ENCODE measurements around the gene SPEF1.
"Not testable (repeated sequence)": the region's sequence is repeated elsewhere in the genome, so short reads cannot be mapped to it uniquely, and the experiment has no call there.

Gene SPEF1

GRCh38 chr20:3789201-3789600 is 8.0 kb upstream of the SPEF1 start:
- DNase-seq (ENCODE audit: low read depth in 2 of 2, low spot score in 1 of 2): not testable (repeated sequence)

- DNase-seq (ENCODE audit: low read depth in 2 of 2, low spot score in 1 of 2): no peak
Observed at GRCh38 chr20:3788685-3789155, 7.5 kb upstream of the SPEF1 start.

GRCh38 chr20:3787324-3788014 is 6.2 kb upstream of the SPEF1 start:
- no peak for DNase-seq (ENCODE audit: low read depth in 2 of 2, low spot score in 1 of 2)

- peak; percentile 68 to 72 for DNase-seq (ENCODE audit: low read depth in 2 of 2, low spot score in 1 of 2)
Observed at GRCh38 chr20:3786665-3787323, 5.5 kb upstream of the SPEF1 start, which contains the start of gene CENPB. TSS of gene CENPB (minus strand) at chr20:3786740. CDS start at chr20:3786483, 257 bp downstream.

DNA sequence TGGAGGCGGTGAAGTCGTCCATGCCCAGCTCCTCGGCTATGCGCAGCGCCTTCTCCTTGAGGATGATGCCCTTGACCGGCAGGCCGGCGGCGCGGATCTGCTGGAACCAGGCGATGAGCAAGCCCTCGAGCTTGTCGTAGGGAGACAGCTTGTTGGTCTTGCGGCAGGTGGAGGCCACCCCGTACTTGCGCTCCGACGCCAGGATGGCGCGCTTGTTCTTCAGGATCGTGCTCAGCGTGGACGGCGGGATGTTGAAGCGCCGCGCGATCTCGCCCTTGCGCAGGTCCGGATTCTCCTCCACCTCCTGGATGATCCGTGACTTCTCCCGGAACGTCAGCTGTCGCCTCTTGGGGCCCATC is 4.9 kb upstream of the SPEF1 start:
- no peak for DNase-seq (ENCODE audit: low read depth in 2 of 2, low spot score in 1 of 2)

DNA sequence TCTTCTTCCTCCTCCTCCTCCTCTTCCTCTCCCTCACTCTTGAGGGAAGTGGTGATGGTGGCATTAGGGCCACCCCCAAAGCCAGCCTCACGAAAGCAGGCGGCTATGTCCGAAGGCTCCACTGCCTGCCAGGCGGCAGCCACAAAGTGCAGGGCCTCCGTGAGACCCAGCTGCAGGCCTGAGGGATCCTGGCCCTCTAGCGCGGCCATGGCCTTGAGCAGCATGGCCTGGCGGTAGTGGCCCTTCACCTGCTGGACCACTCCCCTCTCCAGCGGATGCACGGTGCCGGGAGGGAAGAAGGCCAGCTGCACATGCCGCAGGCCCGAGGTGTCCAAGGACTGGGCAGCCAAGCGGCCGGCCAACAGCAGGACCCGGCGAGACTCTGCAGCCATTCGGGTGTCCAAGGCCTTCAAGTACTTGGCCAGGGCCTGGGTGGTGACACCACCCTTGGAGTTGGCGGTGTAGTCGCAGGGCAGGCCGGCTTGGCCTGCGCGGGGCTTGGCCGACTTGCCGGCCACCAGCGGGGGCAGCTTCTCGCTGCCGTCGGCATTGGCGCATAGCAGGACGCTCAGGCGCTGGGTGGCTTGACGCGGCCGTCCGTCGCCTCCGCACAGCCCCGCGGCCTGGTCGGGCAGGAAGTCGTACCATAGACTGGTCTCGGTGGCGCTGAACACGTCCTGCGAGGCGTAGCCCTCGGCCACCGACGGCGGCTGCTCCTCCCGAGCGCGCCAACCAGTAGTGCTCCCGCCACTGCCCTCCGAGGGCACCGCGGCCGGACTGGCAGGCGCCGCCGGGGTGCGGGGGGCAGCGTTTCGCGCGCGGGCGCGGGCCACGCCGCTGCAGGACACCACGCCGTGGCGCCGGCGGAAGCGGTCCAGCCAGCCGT is 4.2 kb upstream of the SPEF1 start:
- no peak for DNase-seq (ENCODE audit: low read depth in 2 of 2, low spot score in 1 of 2)

DNA sequence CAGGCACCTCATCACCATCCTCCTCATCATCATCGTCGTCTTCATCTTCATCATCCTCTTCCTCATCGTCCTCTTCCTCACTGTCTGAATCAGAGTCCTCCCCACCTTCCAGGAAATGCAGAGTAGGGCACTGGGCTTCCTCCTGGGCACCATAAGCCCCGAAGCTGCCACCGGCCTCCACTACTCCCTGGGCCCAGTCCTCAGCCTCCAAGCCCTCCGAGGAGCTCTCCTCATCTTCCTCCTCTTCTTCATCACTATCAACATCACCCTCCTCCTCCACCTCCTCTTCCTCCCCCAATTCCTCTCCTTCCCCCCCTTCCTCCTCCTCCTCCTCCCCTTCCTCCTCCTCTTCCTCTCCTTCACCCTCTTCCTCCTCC is 3.6 kb upstream of the SPEF1 start:
- no peak for DNase-seq (ENCODE audit: low read depth in 2 of 2, low spot score in 1 of 2)

GRCh38 chr20:3784216-3784853 is 3.1 kb upstream of the SPEF1 start:
- no peak for DNase-seq (ENCODE audit: low read depth in 2 of 2, low spot score in 1 of 2)

DNA sequence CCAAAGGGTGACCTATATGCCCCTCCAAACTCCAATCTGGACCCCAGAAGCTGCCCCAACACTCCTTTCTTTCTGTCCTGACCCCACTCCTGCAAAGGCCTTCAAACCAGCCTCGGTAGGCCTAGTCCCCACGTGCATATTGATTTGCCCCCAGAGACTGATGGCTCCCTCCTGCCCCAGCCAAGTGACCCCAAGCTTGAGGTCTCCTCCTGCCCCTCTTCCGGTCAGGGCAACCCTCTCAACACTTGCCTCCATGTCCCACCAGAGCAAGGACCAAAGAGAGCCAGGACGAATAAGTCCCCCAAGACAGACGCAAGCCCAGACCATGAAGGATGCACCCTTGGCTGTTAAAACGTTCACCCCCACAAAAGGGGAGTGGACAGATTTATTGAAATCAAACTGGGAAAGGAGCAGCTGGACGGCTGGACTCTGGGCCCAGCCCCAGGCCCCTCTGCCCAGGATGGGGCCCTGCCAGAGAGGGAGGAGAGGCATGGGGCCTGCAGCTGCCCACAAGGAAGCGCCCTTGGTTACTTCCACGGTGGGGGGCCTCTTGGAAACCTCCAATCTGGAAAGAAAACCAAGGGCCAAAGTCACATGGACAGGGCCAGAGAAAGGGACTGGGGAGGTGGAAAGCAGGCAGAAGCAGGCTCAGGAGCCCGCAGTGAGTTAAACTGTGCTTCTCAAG is 2.4 kb upstream of the SPEF1 start:
- DNase-seq (ENCODE audit: low read depth in 2 of 2, low spot score in 1 of 2): no peak

DNA sequence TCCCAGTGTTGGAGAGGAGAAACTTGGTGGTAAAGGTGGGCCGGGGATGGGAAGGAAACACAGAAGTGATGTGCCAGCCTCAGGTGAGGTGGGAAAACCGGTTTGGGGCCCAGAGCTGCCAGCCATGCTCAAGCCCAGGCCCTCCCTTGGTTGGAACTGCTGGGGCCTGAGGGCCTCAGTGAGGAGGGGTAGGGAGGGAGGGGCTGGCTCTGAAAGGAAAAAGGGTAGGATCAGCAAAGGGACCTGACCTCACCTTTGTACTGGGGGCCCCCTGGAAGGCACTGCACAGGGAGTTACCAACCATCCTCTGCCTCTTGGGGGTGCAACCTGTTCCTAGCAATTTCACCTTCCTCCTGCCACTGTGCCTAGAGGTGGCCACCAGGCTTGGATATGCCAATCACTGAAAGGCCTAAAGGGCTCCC is 1.8 kb upstream of the SPEF1 start:
- no peak for DNase-seq (ENCODE audit: low read depth in 2 of 2, low spot score in 1 of 2)

- DNase-seq (ENCODE audit: low read depth in 2 of 2, low spot score in 1 of 2): no peak
Observed at GRCh38 chr20:3782597-3782996, 1.3 kb upstream of the SPEF1 start.

GRCh38 chr20:3778976-3779375 is 2.3 kb downstream of the SPEF1 start:
- no peak for DNase-seq (ENCODE audit: low read depth in 2 of 2, low spot score in 1 of 2)

- no peak for DNase-seq (ENCODE audit: low read depth in 2 of 2, low spot score in 1 of 2)
Observed at GRCh38 chr20:3777716-3778629, 3.3 kb downstream of the SPEF1 start.

DNA sequence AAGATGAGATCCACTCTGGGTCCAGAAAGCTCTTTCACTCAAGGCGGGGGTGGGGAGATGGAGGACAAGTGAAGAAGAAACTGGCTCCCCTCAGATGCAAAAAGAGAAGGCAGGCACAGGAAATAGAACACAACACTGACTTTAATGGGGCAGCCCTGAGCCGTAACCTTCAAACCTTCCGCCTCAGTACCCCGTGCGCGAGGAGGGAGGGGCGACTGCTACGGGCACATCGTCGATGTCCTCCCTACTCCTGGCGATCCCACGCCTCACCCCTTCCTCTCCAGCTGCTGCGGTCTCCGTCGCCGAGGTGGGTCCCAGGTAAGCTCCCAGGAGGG is 3.9 kb downstream of the SPEF1 start:
- DNase-seq (ENCODE audit: low read depth in 2 of 2, low spot score in 1 of 2): no peak

DNA sequence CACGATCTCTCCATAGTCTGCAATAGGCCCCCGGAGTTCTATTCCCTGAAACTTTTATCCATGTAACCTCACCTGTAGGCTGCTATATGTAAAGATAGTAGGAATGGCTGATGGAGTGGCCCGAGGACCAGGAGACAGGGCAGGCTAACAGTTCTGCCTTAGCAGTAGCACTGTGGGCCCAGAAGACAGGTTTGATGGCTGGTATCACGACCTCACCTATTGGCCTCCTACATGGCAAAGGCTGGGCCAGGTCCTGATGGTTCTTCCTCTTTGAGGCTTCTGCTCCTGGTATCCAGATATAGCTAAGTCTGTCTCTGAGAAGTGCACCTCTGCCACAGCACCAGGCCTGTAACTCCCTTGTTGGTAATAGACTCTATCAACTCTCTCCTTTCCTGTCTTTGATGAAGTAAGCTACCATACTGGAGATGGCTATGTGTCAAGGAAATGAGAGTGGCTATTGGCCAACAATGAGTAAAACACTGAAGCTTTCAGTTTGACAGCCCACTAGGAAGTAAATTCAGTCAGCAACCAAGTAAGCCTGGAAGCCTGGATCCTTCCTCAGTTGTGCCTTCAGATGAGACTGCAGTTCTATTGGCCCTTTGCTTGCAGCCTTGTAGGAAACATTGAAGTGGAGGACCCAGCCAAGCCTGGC is 5.7 kb downstream of the SPEF1 start:
- DNase-seq (ENCODE audit: low read depth in 2 of 2, low spot score in 1 of 2): no peak

DNA sequence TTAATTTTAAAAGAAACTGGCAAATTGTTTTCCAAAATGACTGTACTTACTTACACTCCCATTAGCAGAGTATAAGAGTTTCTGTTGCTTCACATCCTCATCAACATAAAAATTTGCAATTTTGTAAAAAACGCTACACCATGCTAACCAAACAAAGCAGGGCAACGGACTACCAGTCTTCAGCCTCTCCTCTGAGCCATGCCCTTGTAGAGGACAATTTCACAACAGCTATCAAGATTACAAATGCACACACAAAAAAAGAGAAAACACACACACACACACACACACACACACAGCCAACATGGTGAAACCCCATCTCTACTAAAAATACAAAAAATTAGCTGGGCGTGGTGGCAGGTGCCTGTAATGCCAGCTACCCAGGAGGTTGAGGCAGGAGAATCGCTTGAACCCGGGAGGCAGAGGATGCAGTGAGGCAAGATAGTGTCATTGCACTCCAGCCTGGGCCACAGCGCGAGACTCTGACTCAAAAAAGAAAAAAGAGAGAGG is 9.6 kb downstream of the SPEF1 start:
- no peak for DNase-seq (ENCODE audit: low read depth in 2 of 2, low spot score in 1 of 2)

DNA sequence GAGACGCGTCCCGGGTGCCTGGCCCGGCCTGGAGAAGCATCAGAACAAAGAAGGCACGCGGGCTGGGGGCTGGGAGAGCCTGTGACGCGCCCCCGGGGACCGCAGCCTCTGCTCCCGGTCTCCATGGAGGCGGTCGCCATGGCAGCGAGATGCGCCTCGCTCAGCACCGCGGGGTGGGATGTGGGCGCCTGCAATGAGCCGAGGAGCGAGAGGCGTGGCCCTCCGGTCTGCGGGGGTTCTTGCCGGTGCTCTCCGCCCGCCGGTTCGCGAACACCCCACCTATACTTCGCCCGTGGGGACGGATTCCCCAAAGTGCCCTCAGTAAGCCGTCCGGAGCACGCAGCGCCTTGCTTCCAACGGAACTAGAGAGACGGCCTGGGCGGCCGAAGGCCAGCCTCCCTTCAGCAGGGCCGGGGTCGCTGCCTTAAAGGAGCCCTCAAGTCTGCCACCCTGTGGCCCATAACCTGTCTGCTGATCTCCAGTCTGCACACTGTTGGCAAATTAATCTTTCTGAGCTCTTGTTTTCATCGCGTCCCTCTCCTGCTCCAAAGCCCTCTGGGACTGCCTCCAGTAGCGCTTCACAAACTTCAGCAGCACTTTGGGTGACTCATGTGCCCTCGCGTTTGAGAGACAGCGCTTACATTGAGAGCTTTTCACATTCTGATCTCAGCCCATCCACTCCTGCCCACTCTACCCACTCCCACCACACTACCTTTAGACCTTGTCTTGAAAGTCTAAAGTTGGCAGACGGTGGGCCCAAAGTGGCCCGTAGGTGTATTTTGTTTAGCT is 12.7 kb downstream of the SPEF1 start:
- DNase-seq (ENCODE audit: low read depth in 2 of 2, low spot score in 1 of 2): peak; percentile 59 to 72

Measured in stimulated activated CD8-positive, alpha-beta memory T cell treated with anti-CD3 and anti-CD28 coated beads, Interleukin-4, amount 100 ng/mL, for 4 hours (primary cell).